HG03039 (cell line): ENCODE measurements around the gene TUSC2.

Experiments
- ATAC-seq: cut with Tn5 transposase; IDR thresholded peaks from one replicate; pipeline ENCODE4 v1.9.1; 2021; ENCODE audit warnings: mild to moderate bottlenecking, moderate library complexity; ENCODE audit not compliant: unreplicated experiment

Gene TUSC2

GRCh38 chr3:50275996-50276761 lies 51.8 kb downstream of the TUSC2 start:
- ATAC-seq = no peak

DNA sequence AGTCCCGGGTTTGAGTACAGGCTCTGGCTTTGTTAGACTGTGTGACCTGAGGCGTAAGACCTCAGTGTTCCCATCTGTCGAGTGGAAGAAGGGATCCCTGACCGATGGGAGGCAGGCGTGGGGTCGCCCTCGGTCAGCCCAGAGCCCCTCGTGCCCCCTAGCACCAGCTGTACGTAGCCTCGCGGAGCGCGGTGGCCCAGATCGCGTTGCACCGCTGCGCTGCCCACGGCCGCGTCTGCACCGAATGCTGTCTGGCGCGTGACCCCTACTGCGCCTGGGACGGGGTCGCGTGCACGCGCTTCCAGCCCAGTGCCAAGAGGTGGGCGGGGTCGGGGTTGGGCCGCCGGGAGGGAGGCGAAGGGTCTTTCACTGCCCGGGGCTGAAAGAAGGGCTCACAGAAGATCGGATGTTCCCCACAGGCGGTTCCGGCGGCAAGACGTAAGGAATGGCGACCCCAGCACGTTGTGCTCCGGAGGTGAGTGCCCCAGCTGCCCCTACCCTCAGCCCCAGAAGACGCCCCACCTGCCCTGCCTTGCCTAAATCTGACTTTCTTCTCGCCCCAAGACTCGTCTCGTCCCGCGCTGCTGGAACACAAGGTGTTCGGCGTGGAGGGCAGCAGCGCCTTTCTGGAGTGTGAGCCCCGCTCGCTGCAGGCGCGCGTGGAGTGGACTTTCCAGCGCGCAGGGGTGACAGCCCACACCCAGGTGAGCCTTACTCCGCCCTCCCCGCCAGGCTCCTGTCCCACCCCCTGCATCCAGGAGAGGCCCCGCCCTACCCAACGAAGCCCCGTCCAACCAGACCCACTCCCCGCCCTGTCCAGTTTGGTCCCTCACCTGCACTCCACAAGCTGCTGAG lies 52.7 kb downstream of the TUSC2 start:
- ATAC-seq = no peak
